CD4-positive, alpha-beta T cell treated with Interferon gamma for 1 hour (primary cell): ENCODE measurements around the gene OTOGL.
"Not testable (repeated sequence)": the region's sequence is repeated elsewhere in the genome, so short reads cannot be mapped to it uniquely, and the experiment has no call there.

ENCODE experiments used
- DNase-seq: peaks from one replicate; pipeline ENCODE4 v3.0.0-alpha.2; 2020

OTOGL gene

DNA sequence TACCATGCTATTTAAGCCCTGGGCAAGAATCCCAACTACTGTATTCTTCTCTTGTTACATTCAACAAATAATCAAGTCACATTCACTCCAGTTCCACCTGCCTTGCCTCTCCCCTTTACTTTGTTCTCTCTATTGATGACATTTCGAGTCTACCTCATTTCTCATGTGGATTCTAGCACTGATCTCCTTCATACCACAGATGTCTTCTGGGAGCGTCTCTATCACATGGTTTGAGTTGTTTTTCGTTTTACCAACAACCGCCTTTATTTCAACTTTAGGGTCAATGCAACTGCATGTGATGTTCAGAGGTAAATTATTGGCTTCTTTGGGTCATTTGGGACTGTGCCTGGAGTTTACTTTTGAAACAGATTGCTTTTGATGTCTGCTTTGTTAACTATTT is 40.7 kb downstream of the OTOGL start:
- no peak for DNase-seq

- no peak for DNase-seq
Measured at GRCh38 chr12:80142640-80143039, 43.3 kb downstream of the OTOGL start.

GRCh38 chr12:80143537-80143936 is 44.2 kb downstream of the OTOGL start:
- no peak for DNase-seq

- not testable (repeated sequence) for DNase-seq
Measured at GRCh38 chr12:80149547-80150313, 50.4 kb downstream of the OTOGL start.

DNA sequence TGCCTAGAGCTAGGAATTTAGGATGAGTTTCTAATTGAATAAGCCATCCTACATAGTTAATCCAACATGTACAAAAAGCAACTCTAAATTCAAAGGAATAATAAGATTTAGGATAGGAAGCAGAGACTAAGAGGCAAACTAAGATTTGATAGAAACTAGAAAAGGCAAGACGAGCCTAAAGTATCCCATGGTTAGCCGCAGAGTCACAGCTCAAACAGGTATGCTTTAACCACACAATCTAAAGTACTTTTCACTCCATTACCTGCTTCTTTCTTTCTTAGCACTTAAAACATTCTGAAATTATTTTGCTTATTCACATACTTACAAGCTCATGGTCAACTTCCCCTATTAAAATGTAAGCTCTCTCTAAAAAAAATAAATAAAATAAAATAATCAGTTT is 51.8 kb downstream of the OTOGL start:
- no peak for DNase-seq

GRCh38 chr12:80154261-80154660 is 54.9 kb downstream of the OTOGL start:
- DNase-seq = no peak

DNA sequence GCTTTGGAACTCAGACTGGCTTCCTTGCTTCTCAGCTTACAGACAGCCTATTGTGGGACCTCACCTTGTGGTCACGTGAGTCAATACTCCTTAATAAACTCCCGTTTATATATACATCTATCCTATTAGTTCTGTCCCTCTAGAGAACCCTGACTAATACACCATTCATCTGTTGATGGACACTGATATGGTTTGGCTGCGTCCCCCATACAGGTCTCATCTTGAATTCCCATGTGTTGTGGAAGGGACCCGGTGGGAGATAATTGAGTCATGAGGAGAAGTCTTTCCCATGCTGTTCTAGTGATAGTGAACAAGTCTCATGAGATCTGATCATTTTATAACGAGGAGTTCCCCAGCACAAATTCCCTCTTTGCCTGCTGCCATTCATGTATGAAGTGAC is 57.0 kb downstream of the OTOGL start:
- no peak for DNase-seq

DNA sequence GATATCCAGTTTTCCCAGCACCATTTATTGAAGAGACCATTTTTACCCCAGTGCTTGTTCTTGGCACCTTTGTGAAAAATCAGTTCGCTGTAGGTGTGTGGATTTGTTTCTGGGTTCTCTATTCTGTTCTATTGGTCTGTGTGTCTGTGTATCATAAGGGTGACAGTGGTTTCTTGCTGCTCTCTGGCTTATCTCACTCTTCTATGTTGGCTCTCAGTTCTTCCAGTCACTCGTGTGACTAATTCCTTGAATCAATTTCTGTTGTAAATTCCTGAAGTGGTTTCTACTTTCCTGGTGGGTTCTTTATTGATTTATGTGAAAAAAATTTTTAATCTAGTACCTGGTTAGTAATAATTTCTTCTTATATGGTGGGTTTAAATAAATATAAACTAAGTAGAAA is 58.3 kb downstream of the OTOGL start:
- no peak for DNase-seq

- no peak for DNase-seq
Measured at GRCh38 chr12:80161612-80162011, 62.3 kb downstream of the OTOGL start.

DNA sequence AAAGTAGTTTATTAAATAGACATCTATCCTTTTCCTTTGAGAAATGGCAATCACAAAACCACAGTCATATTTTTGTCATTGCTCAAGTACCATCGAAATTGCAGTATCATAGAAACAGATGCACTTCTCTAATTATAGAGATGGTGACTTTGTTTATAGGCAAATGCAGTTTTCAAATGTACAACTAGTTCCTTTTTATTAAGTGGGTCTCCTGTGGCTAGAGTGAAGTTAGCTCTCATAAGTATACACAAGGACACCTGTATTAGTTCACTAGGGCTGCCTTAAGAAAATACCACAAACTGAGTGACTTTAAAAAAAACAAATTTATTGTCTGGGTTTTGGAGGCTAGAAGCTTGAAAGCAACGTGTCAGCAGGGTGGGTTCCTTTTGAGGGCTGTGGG is 62.8 kb downstream of the OTOGL start:
- DNase-seq = no peak

DNA sequence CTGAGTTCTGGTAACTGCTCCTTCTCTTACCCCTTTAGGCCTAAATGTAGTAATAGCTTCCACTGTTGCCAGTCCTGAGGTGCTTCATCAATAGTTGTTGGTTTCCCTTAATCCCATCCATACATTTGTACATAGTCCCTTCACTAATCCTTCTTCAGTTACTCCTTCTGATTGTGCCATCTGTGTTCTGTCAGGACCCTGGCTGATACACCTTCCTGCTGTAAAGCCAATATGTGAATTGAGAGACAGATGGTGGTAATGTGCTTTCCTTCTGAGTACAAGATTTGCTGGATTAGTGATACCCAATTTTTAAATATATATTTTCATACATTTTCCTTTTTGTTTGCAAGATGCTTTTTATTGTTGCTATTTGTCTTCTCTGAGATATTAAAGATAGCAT is 66.4 kb downstream of the OTOGL start:
- DNase-seq = no peak

DNA sequence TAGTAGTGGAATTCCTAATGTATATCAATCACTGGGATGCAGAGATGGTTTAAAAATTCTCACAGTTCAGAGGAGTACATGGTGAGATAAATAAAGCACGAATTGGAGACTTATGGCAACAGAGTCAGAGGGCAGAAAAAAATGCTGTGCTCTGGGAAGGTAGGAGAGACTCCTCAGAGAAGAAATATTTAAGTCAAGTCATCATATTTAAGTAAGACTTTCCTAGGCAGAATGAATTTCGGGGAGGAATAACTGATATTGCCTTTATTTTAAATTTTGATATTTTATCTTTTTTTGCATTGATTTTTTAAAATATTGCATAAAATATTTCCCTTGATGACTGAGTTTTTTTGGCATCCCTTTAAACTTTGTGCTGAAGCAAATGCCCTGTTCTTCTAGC is 67.4 kb downstream of the OTOGL start:
- DNase-seq = no peak

DNA sequence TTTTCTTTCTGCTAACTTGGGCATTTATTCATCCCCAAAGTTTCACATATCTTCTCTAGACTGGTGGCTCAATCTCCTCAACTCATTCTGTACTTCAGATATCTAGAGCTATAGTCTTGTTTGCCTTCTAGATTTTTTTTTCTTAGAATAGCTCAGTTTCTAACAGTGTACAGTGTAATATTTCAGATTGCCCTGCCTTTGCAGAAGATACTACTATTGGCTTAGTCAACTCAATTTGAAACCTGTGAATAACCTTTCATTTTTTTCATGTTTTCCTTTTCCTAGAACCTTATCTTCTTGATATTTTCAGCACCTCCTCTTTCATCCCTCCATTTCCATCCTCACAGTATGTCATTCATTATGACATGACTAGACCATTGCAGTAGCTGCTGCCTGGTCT is 69.6 kb downstream of the OTOGL start:
- DNase-seq = no peak

DNA sequence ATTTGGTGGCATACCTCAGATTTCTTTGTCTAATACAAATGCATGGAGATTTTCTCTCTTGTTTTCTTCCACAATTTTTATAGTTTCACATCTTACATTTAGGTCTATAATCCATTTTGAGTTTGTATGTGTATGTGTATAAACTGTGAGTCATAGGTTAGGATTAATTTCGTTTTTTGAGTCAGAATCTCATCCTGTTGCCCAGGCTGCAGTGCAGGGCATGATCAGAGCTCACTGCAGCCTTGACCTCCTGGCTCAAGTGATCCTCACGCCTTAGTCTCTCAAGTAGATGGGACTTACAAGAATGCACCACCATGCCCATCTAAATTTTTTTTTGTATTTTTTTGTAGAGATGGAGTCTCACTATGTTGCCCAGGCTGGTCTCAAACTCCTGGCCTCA is 71.6 kb downstream of the OTOGL start:
- DNase-seq = no peak

DNA sequence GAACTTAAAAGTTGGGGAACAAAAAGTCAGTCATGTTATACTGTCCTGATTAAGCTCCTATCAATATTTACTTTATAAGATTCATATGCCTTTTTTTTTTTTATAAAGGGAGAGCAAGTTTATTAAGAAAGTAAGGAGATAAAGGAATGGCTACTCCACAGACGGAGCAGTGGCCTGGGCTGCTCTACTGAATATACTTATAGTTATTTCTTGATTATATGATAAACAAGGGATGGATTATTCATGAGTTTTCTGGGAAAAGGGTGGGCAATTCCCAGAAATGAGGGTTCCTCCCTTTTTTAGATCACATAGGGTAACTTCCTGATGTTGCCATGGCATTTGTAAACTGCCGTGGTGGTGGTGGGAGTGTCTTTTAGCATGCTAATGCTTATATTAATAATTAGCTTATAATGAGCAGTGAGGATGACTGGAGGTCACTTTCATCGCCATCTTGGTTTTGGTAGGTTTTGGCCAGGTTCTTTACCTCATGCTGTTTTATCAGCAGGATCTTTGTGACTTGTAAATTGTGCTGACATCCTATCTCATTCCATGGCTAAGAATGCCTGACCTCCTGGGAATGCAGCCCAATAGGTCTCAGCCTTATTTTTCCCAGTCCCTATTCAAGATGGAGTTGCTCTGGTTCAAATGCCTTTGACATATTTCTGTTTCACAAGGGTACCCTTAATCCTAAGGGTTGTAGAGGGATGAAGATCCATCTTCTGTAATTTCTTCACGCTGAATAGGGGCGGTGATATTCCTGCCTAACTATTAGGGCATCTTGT is 73.9 kb downstream of the OTOGL start:
- DNase-seq = no peak

DNA sequence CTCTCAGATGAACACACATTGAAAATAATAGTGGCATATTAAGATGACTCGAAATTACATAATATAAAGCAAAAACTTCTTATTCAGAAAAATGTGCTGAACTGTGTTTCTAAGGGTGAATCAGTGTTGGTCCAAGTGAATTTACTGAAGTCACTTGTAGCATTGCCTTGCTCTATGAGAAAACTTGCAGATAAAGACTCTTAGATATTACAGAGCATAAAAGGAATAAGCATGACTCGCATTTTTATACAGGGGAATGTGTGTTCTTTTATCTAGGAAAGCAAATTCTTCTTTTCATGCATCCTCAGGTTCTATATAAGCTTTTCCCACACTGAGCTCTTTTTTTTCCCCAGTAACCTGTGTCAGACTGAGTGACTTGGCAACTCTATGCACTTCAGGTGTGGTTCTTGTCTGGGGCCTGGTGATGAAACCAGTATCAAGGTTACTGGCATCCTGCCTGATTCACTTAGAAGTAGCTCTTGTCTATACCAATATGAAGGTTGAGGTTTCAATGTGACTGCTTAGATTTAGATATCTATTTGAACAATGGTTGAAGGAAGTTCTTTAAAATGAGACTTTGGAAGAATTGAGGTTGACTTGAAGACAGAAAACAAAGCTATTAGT is 76.1 kb downstream of the OTOGL start:
- DNase-seq = no peak

GRCh38 chr12:80176706-80177105 is 77.4 kb downstream of the OTOGL start:
- no peak for DNase-seq

- no peak for DNase-seq
Measured at GRCh38 chr12:80178846-80179245, 79.5 kb downstream of the OTOGL start.

- no peak for DNase-seq
Measured at GRCh38 chr12:80183939-80184338, 84.6 kb downstream of the OTOGL start.

- DNase-seq = no peak
Measured at GRCh38 chr12:80184926-80185325, 85.6 kb downstream of the OTOGL start.

DNA sequence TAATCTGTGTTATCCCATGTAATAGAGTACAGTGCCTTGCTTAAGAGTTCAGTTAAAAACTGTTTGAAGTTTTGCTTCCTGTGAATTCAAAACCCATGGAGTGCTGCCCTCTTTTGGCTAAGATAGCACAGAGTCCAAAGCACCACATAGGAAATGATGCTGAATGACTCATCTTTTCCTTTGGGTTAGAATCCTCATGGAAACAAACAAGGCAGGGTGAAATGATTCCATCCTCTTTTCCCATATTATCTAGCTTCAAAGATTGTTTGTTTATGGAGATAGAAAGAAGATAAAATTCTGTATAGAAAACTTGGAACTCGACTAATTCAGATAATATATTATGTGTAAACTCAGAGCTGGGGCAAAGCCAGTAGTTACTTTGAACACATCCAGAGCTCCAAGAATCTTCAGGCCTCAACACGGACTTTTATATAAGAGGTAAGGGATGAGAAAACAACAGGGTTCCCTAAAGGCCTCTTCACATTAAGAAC is 87.4 kb downstream of the OTOGL start:
- DNase-seq = no peak

GRCh38 chr12:80187660-80188090 is 88.3 kb downstream of the OTOGL start:
- DNase-seq = no peak

GRCh38 chr12:80188576-80188975 is 89.2 kb downstream of the OTOGL start:
- no peak for DNase-seq

GRCh38 chr12:80189241-80189640 is 89.9 kb downstream of the OTOGL start:
- no peak for DNase-seq
